ENCODE measurements around the gene DNAJC25.

DNAJC25 gene

DNA sequence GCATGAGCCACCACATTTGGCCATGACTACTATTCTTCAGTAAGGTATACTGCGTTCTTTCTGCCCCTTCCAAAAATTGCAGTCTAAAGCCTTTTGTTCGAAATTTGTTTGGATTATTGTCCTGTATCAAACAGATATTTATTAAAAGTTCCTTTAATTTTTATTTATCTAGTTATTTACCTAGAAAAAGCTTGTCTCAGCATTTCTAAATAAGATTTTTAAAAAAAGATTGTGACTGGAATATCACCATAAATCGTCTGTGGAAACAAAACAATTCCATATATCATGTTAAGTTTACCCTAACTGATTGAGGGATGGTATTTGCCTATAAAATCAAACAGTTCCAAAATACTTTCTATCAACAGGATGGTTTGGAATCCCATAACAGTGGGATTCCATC, 45.0 kb downstream of the DNAJC25 start:
- H3K9me3 ChIP-seq (replicated peaks; ENCODE audit: insufficient read depth, low read length) = no peaks in the 10 kb centered on the region
- H3K9ac ChIP-seq (ENCODE audit: low read length) = no peak overlapping the region
- H3K4me1 ChIP-seq (ENCODE audit: low read length) = no peaks in the 10 kb centered on the region
- TF ChIP-seq, protein P1, sequence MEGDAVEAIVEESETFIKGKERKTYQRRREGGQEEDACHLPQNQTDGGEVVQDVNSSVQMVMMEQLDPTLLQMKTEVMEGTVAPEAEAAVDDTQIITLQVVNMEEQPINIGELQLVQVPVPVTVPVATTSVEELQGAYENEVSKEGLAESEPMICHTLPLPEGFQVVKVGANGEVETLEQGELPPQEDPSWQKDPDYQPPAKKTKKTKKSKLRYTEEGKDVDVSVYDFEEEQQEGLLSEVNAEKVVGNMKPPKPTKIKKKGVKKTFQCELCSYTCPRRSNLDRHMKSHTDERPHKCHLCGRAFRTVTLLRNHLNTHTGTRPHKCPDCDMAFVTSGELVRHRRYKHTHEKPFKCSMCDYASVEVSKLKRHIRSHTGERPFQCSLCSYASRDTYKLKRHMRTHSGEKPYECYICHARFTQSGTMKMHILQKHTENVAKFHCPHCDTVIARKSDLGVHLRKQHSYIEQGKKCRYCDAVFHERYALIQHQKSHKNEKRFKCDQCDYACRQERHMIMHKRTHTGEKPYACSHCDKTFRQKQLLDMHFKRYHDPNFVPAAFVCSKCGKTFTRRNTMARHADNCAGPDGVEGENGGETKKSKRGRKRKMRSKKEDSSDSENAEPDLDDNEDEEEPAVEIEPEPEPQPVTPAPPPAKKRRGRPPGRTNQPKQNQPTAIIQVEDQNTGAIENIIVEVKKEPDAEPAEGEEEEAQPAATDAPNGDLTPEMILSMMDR (IDR thresholded peaks at IDR 0.05; ENCODE audit: low read length) = no peak
- TF ChIP-seq EZH2 (optimal IDR thresholded peaks at IDR 0.05; ENCODE audit: low read depth, low read length) = no peak
- TF ChIP-seq EZH2phosphoT487 (IDR thresholded peaks at IDR 0.05; ENCODE audit: low read length) = no peak
- no peaks in the 10 kb centered on the region for H4K20me1 ChIP-seq (ENCODE audit: insufficient read depth, low read length)
- H3K9me2 ChIP-seq (replicated peaks; ENCODE audit: insufficient read depth, low read length) = no peaks in the 10 kb centered on the region
- H2AFZ ChIP-seq (ENCODE audit: low read length) = no peak overlapping the region
- no peak overlapping the region for H3K4me2 ChIP-seq (ENCODE audit: low read depth, low read length)
- no peaks in the 10 kb centered on the region for H3K36me3 ChIP-seq (replicated peaks; ENCODE audit: insufficient read depth, low read length)
- no peaks in the 10 kb centered on the region for H3K79me2 ChIP-seq (ENCODE audit: low read length)
- DNase-seq = no peak
- no peaks in the 10 kb centered on the region for H3F3A ChIP-seq (ENCODE audit: insufficient read depth, low read length)
- H3K27ac ChIP-seq (ENCODE audit: low read length) = no peak overlapping the region
- H3K27me3 ChIP-seq (replicated peaks; ENCODE audit: insufficient read depth, low read length) = no peaks in the 10 kb centered on the region
- H3K4me3 ChIP-seq (ENCODE audit: low read length) = no peak overlapping the region

DNA sequence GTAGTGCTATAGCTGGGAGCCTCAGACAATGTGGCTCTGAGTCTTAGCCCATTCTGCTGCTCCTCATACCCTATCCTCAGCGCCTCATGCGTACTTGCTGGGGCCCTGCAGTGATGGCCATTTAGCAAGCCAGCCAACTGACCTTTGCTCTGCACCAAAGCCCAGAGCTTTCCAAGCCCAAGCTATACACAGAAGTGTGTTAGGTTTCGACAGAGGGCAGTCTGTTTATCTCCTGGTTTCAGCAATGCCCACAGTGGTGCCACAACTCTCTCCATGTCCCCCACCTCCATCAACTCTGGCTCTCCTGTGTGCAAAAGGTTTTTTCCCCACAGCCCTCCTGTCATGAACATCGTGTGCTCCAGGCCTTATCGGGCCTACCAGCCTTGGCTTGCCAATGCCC, 47.2 kb downstream of the DNAJC25 start:
- Histone ChIP-seq H3K9me3 (replicated peaks; ENCODE audit: insufficient read depth, low read length) (no peaks in the 10 kb centered on the region), H3K79me2 (ENCODE audit: low read length) (no peaks in the 10 kb centered on the region), H3K9ac (ENCODE audit: low read length) (no peak overlapping the region), H3K36me3 (replicated peaks; ENCODE audit: insufficient read depth, low read length) (no peaks in the 10 kb centered on the region), H3K9me2 (replicated peaks; ENCODE audit: insufficient read depth, low read length) (no peaks in the 10 kb centered on the region), H4K20me1 (ENCODE audit: insufficient read depth, low read length) (no peaks in the 10 kb centered on the region), H3K4me2 (ENCODE audit: low read depth, low read length) (no peak overlapping the region), H3F3A (ENCODE audit: insufficient read depth, low read length) (no peaks in the 10 kb centered on the region), H3K4me1 (ENCODE audit: low read length) (no peaks in the 10 kb centered on the region), H3K27me3 (replicated peaks; ENCODE audit: insufficient read depth, low read length) (no peaks in the 10 kb centered on the region), H3K27ac (ENCODE audit: low read length) (no peak overlapping the region), H2AFZ (ENCODE audit: low read length) (no peak overlapping the region), H3K4me3 (ENCODE audit: low read length) (no peak overlapping the region)
- TF ChIP-seq EZH2 (optimal IDR thresholded peaks at IDR 0.05; ENCODE audit: low read depth, low read length) = no peak
- TF ChIP-seq, protein P1 (IDR thresholded peaks at IDR 0.05; ENCODE audit: low read length) = no peak
- no peak for TF ChIP-seq EZH2phosphoT487 (IDR thresholded peaks at IDR 0.05; ENCODE audit: low read length)
- DNase-seq = no peak

DNA sequence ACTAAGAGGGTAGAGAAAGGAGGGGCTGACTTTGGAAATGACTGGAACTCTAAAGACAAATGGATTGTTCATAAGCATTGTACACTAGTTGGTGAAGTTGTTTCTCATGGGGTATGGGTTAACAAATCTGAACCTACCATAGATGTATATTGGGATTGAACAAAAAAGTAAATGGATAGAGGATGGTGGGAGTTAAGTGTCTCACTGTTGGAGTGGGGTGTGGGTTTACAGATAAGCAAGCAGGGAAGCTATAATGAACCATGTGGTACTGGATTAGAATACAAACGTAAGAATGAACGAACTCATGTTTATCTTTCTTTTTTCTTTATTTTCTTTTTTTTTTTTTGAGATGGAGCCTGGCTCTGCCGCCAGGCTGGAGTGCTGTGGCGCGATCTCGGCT, 48.1 kb downstream of the DNAJC25 start:
- H3F3A ChIP-seq (ENCODE audit: insufficient read depth, low read length) = no peaks in the 10 kb centered on the region
- no peaks in the 10 kb centered on the region for H3K9me3 ChIP-seq (replicated peaks; ENCODE audit: insufficient read depth, low read length)
- H3K27me3 ChIP-seq (replicated peaks; ENCODE audit: insufficient read depth, low read length) = no peaks in the 10 kb centered on the region
- no peaks in the 10 kb centered on the region for H3K79me2 ChIP-seq (ENCODE audit: low read length)
- H4K20me1 ChIP-seq (ENCODE audit: insufficient read depth, low read length) = no peaks in the 10 kb centered on the region
- no peak overlapping the region for H3K9ac ChIP-seq (ENCODE audit: low read length)
- no peaks in the 10 kb centered on the region for H3K4me1 ChIP-seq (ENCODE audit: low read length)
- no peak overlapping the region for H3K4me3 ChIP-seq (ENCODE audit: low read length)
- H3K27ac ChIP-seq (ENCODE audit: low read length) = no peak overlapping the region
- no peak overlapping the region for H3K4me2 ChIP-seq (ENCODE audit: low read depth, low read length)
- no peaks in the 10 kb centered on the region for H3K36me3 ChIP-seq (replicated peaks; ENCODE audit: insufficient read depth, low read length)
- no peak for DNase-seq
- no peak overlapping the region for H2AFZ ChIP-seq (ENCODE audit: low read length)
- H3K9me2 ChIP-seq (replicated peaks; ENCODE audit: insufficient read depth, low read length) = no peaks in the 10 kb centered on the region
- TF ChIP-seq EZH2phosphoT487 (IDR thresholded peaks at IDR 0.05; ENCODE audit: low read length) = no peak
- TF ChIP-seq, protein P1 (IDR thresholded peaks at IDR 0.05; ENCODE audit: low read length) = no peak
- no peak for TF ChIP-seq EZH2 (optimal IDR thresholded peaks at IDR 0.05; ENCODE audit: low read depth, low read length)
